Ovary (tissue), 9 donors: ENCODE data around the gene TTC33. TPM values are rescaled to one million over a fixed set of nuclear protein-coding genes. Genes with fewer than 3 reads are reported as not detected.

Experiments
- DNase-seq, 5 donors: peaks; one replicate each; pipeline ENCODE4 v3.0.0-alpha.2; 2019 to 2020
- H3K27ac ChIP-seq, 2 donors: fragments of 200-600 bp; one replicate each; pipeline versions ENCODE4 v1.5.1 to v1.8.0; 2019 to 2022
- H3K27me3 ChIP-seq: fragments of 200-600 bp; one replicate; pipeline ENCODE4 v1.8.0; 2022
- H3K36me3 ChIP-seq: fragments of 200-600 bp; sonication (generic); one replicate; pipeline ENCODE4 v1.5.1; 2019
- H3K4me1 ChIP-seq: one replicate; pipeline ENCODE4 v1.8.1; 2013; ENCODE audit warnings: mild to moderate bottlenecking, moderate library complexity; ENCODE audit not compliant: insufficient read depth
- H3K4me3 ChIP-seq: fragments of 200-600 bp; sonication (generic); one replicate; pipeline ENCODE4 v1.5.1; 2017
- H3K9me3 ChIP-seq, 2 donors: fragments of 200-600 bp in 1 of 2; sonication (generic) in 1 of 2; one replicate each; pipeline versions ENCODE4 v1.5.1 to v1.8.1; 2013 to 2019; ENCODE audit warnings: mild to moderate bottlenecking in 1 of 2, moderate library complexity in 1 of 2
- EP300 ChIP-seq: sonication (generic); formaldehyde crosslinking; IDR thresholded peaks from one replicate; pipeline ENCODE4 v1.6.1; 2017; ENCODE audit warnings: antibody characterized with exemption
- POLR2A ChIP-seq: fragments of 450-650 bp; IDR thresholded peaks from one replicate; pipeline ENCODE4 v1.6.1; 2017; ENCODE audit warnings: antibody characterized with exemption, mild to moderate bottlenecking, moderate library complexity
- WGBS, 3 donors: extraction: QIAGEN DNeasy Blood & Tissue Kit in 1 of 3; methylation state at CpG; one replicate each; pipeline versions ENCODE4 v1.1.5 to v1.1.7; 2013 to 2017; 5-methylcytosine and 5-hydroxymethylcytosine counted together
- intact Hi-C, 4 donors: fragments of 100-400 bp; cut with DNase I; formaldehyde crosslinking; loops; one replicate each; pipeline versions ENCODE4 v1.11.0 to v1.15.1; 2022 to 2023
- polyA plus RNA-seq, 2 donors: library from polyadenylated mRNA; stranded (reverse); fragments of 200-250 nt in 1 of 2; fragments of 350-450 nt in 1 of 2; fragmentation: Illumina TruSeq in 1 of 2; extraction: RNeasy Lipid Tissue Mini Kit (QIAGEN cat#74804) in 1 of 2; gene quantifications; one replicate each; pipeline ENCODE4 v1.2.3, GENCODE V29; 2013 to 2014
- total RNA-seq, 7 donors: library from RNA; depleted of rRNA in 2 of 7; stranded (reverse); fragments of >200 nt in 2 of 7; fragmentation: NEBNext Ultra II Directional in 3 of 7; extraction: Animal tissue kit (Norgen Biotek cat#: 25700) in 3 of 7; gene quantifications; one replicate each; pipeline versions ENCODE4 v1.1.0 to v1.2.4, GENCODE V29; 2016 to 2023
- TF ChIP-seq, protein P1 (sequence below), 3 donors: fragments of 450-650 bp in 2 of 3; fragments of 200-600 bp in 1 of 3; IDR thresholded peaks; one replicate each; pipeline versions ENCODE4 v1.5.1 to v1.8.0; 2016 to 2022; ENCODE audit warnings: antibody characterized with exemption in 3 of 3, mild to moderate bottlenecking in 1 of 3
- donor health status: DM: no; HTN: no; CAD: no; lungs with moderate emphysema.
- donor health status: DM: no; HTN: no; CAD: no.
- donor health status: Bipolar disorder and iron deficiency.
- donor health status: DM: yes; HTN: yes; CAD: no.
- donor health status: DM: no; HTN: no; CAD: no.
- donor health status: DM: yes; HTN: yes; CAD: no.

TTC33 gene
- total and polyA plus RNA-seq, 9 donors, result 10.6 to 26.0 (median 18.8) TPM

GRCh38 chr5:40779561-40779960 lies 23.8 kb upstream of the TTC33 start:
- intact Hi-C loops, result no loop called here
- H3K36me3 ChIP-seq, result no peaks in the 10 kb centered on the region
- no peaks in the 10 kb centered on the region for H3K9me3 ChIP-seq
- H3K27ac ChIP-seq, result no peak overlapping the region
- H3K4me3 ChIP-seq, result no peak overlapping the region
- no peak for TF ChIP-seq EP300
- TF ChIP-seq, protein P1, sequence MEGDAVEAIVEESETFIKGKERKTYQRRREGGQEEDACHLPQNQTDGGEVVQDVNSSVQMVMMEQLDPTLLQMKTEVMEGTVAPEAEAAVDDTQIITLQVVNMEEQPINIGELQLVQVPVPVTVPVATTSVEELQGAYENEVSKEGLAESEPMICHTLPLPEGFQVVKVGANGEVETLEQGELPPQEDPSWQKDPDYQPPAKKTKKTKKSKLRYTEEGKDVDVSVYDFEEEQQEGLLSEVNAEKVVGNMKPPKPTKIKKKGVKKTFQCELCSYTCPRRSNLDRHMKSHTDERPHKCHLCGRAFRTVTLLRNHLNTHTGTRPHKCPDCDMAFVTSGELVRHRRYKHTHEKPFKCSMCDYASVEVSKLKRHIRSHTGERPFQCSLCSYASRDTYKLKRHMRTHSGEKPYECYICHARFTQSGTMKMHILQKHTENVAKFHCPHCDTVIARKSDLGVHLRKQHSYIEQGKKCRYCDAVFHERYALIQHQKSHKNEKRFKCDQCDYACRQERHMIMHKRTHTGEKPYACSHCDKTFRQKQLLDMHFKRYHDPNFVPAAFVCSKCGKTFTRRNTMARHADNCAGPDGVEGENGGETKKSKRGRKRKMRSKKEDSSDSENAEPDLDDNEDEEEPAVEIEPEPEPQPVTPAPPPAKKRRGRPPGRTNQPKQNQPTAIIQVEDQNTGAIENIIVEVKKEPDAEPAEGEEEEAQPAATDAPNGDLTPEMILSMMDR (IDR thresholded peaks at IDR 0.05), result no peak
- no peak for TF ChIP-seq POLR2A
- peaks cover 3% of the 10 kb centered on the region for H3K4me1 ChIP-seq
- no peak for DNase-seq
- 82 to 94% (median 92%) methylated on average over 6 of the region's 6 CpGs for WGBS, 3 donors
- no peaks in the 10 kb centered on the region for H3K27me3 ChIP-seq

DNA sequence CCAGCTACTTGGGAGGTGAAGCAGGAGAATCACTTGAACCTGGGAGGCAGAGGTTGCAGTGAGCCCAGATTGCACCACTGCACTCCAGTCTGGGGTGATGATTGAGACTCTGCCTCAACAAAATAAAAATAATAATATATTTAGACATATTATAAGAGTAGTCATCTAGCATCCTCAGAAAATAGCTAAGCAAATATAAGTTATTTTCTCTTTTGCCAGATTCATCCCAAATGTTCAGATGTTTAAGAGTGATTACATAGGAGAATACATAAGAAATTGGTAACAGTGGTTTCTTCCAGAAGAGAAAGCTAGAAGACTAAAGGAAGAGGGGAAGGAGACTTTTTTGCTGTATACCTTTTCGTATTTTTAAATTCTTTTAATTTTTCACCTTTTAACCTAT lies 22.4 kb upstream of the TTC33 start:
- intact Hi-C loops, result no loop called here
- no peaks in the 10 kb centered on the region for H3K9me3 ChIP-seq
- no peak overlapping the region for H3K4me3 ChIP-seq
- H3K27ac ChIP-seq, result no peak overlapping the region
- TF ChIP-seq EP300, result no peak
- TF ChIP-seq POLR2A, result no peak
- TF ChIP-seq, protein P1 (IDR thresholded peaks at IDR 0.05), result no peak
- no peaks in the 10 kb centered on the region for H3K4me1 ChIP-seq
- no peak for DNase-seq
- H3K36me3 ChIP-seq, result no peaks in the 10 kb centered on the region
- no peaks in the 10 kb centered on the region for H3K27me3 ChIP-seq
- 93 to 100% (median 98%) methylated on average over 1 of the region's 1 CpG for WGBS, 3 donors

GRCh38 chr5:40776658-40776977 lies 20.9 kb upstream of the TTC33 start:
- WGBS, 3 donors, result 91 to 97% (median 95%) methylated on average over 1 of the region's 1 CpG
- intact Hi-C loops, result no loop called here
- H3K4me1 ChIP-seq, result no peaks in the 10 kb centered on the region
- no peaks in the 10 kb centered on the region for H3K9me3 ChIP-seq
- no peak overlapping the region for H3K27ac ChIP-seq
- TF ChIP-seq, protein P1 (IDR thresholded peaks at IDR 0.05), result no peak
- TF ChIP-seq POLR2A, result no peak
- TF ChIP-seq EP300, result no peak
- H3K36me3 ChIP-seq, result no peaks in the 10 kb centered on the region
- DNase-seq, result no peak
- no peaks in the 10 kb centered on the region for H3K27me3 ChIP-seq
- H3K4me3 ChIP-seq, result no peak overlapping the region

DNA sequence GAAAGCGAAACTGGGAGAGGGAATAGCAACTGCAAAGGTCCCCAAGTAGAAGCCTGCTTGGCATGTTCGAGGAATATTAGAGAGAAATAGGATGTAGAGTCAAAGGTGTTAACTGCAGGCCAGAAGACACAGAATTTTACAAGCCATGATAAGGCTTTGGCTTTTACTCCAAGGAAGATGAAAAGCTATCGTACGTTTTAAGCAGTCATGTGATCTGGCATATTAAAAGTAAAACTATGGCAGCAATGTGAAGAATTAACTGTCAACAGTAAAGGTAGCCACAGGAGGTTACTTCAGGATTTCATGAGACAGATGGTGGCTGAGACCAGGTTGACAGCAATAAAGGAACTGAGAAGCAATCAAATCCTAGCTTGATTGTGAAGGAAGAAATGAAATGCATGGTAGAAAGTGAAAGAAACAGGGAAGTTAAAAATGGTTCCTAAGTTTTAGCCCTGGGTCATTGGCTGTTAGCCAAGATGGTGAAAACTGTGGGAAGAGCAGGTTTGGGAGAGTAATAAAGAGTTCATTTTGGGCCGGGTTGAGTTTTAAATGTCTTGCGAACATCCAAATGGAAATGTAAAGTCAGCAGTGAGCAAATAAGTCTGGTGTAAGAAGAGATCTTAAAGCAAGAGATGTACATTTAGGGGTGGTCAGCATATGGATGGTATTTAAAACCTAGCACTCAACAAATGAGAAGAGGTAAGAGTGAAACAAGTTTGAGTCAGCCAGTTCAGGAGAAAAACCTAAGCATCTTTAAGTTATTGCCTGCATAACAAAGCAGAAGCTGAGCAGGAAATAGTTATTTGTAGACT lies 20.3 kb upstream of the TTC33 start:
- WGBS, 3 donors, result 66 to 68% (median 67%) methylated on average over 6 of the region's 6 CpGs
- Histone ChIP-seq H3K4me3 (no peak overlapping the region), H3K27ac (no peak overlapping the region), H3K9me3 (no peaks in the 10 kb centered on the region), H3K36me3 (no peaks in the 10 kb centered on the region), H3K4me1 (no peaks in the 10 kb centered on the region), H3K27me3 (no peaks in the 10 kb centered on the region)
- DNase-seq, result no peak
- TF ChIP-seq, protein P1 (IDR thresholded peaks at IDR 0.05), result no peak
- TF ChIP-seq EP300 (no peak), POLR2A (no peak)
- intact Hi-C loops, result no loop called here
